SK-N-SH treated with all-trans-retinoic acid at 6 μM for 48 hours (cell line): ENCODE data around the gene FAM200A.

Experiments used
- ATAC-seq: fragments of 200-7000 bp; cut with Tn5 transposase; 3 replicates; pipeline ENCODE4 v1.9.1; 2020; ENCODE audit warnings: mild to moderate bottlenecking, moderate library complexity
- ARNTL ChIP-seq: fragments of 450-650 bp; formaldehyde crosslinking; IDR thresholded peaks from 2 replicates; pipeline ENCODE4 v1.5.0; 2020; ENCODE audit warnings: low read depth, mild to moderate bottlenecking, moderate library complexity, borderline replicate concordance
- BACH2 ChIP-seq: fragments of 250-450 bp; sonication (Bioruptor Pico); IDR thresholded peaks from 2 replicates; pipeline ENCODE4 v1.9.0; 2021; ENCODE audit warnings: mild to moderate bottlenecking, borderline replicate concordance
- CSDC2 ChIP-seq: fragments of 250-450 bp; sonication (Bioruptor Pico); IDR thresholded peaks from 2 replicates; pipeline ENCODE4 v1.5.0; 2020; ENCODE audit warnings: mild to moderate bottlenecking, moderate library complexity
- ESRRG ChIP-seq: fragments of 250-450 bp; sonication (Bioruptor Pico); IDR thresholded peaks from 2 replicates; pipeline ENCODE4 v1.6.1; 2021; ENCODE audit warnings: mild to moderate bottlenecking
- GLIS3 ChIP-seq: fragments of 250-450 bp; sonication (Bioruptor Pico); IDR thresholded peaks from 2 replicates; pipeline ENCODE4 v1.5.0; 2020; ENCODE audit warnings: mild to moderate bottlenecking, moderate library complexity
- ISL1 ChIP-seq: fragments of 250-450 bp; sonication (Bioruptor Pico); IDR thresholded peaks from 2 replicates; pipeline ENCODE4 v2.1.2; 2022; ENCODE audit warnings: mild to moderate bottlenecking, moderate library complexity
- OSR1 ChIP-seq: fragments of 250-450 bp; sonication (Bioruptor Pico); IDR thresholded peaks from 2 replicates; pipeline ENCODE4 v1.8.0; 2022; ENCODE audit warnings: moderate library complexity, mild to moderate bottlenecking, inconsistent platforms
- PPARA ChIP-seq: fragments of 250-450 bp; sonication (Bioruptor Pico); IDR thresholded peaks from 2 replicates; pipeline ENCODE4 v1.5.0; 2020; ENCODE audit warnings: mild to moderate bottlenecking, borderline replicate concordance
- RARB ChIP-seq: fragments of 250-450 bp; sonication (Bioruptor Pico); IDR thresholded peaks from 2 replicates; pipeline ENCODE4 v1.8.0; 2021; ENCODE audit warnings: mild to moderate bottlenecking, moderate library complexity
- SNAI2 ChIP-seq: fragments of 250-450 bp; sonication (Bioruptor Pico); IDR thresholded peaks from 2 replicates; pipeline ENCODE4 v1.5.0; 2020; ENCODE audit warnings: mild to moderate bottlenecking, moderate library complexity
- TCF4 ChIP-seq: fragments of 250-450 bp; sonication (Bioruptor Pico); IDR thresholded peaks from 2 replicates; pipeline ENCODE4 v1.8.0; 2021; ENCODE audit warnings: mild to moderate bottlenecking, moderate library complexity, borderline replicate concordance
- TOX ChIP-seq: fragments of 250-450 bp; sonication (Bioruptor Pico); IDR thresholded peaks from 2 replicates; pipeline ENCODE4 v1.8.0; 2021; ENCODE audit warnings: mild to moderate bottlenecking, moderate library complexity, borderline replicate concordance
- ZC3H10 ChIP-seq: fragments of 250-450 bp; sonication (Bioruptor Pico); IDR thresholded peaks from 2 replicates; pipeline ENCODE4 v1.5.1; 2021; ENCODE audit warnings: mild to moderate bottlenecking, moderate library complexity
- ZFP3 ChIP-seq: fragments of 250-450 bp; sonication (Bioruptor Pico); IDR thresholded peaks from 2 replicates; pipeline ENCODE4 v1.5.0; 2020; ENCODE audit warnings: mild to moderate bottlenecking, moderate library complexity
- ZFP30 ChIP-seq: fragments of 450-650 bp; formaldehyde crosslinking; IDR thresholded peaks from 2 replicates; pipeline ENCODE4 v1.5.0; 2022; ENCODE audit warnings: mild to moderate bottlenecking, moderate library complexity
- ZNF565 ChIP-seq: fragments of 450-650 bp; formaldehyde crosslinking; conservative IDR thresholded peaks from 2 replicates; pipeline ENCODE4 v1.5.0; 2020; ENCODE audit warnings: low read depth, mild to moderate bottlenecking, moderate library complexity
- ZNF70 ChIP-seq: fragments of 450-650 bp; formaldehyde crosslinking; IDR thresholded peaks from 2 replicates; pipeline ENCODE4 v1.5.0; 2020; ENCODE audit warnings: mild to moderate bottlenecking, moderate library complexity
- ZNF8 ChIP-seq: fragments of 450-650 bp; formaldehyde crosslinking; IDR thresholded peaks from 2 replicates; pipeline ENCODE4 v1.5.0; 2020; ENCODE audit warnings: mild to moderate bottlenecking, moderate library complexity
- TF ChIP-seq, protein P1 (sequence below): fragments of 250-450 bp; sonication (Bioruptor Pico); IDR thresholded peaks from 2 replicates; pipeline ENCODE4 v1.5.1; 2021; ENCODE audit warnings: mild to moderate bottlenecking, moderate library complexity
- TF ChIP-seq, protein P2 (sequence below): fragments of 250-450 bp; sonication (Bioruptor Pico); IDR thresholded peaks from 2 replicates; pipeline ENCODE4 v1.5.0; 2020; ENCODE audit warnings: mild to moderate bottlenecking, moderate library complexity
- TF ChIP-seq, protein P3 (sequence below): fragments of 250-450 bp; sonication (Bioruptor Pico); IDR thresholded peaks from 2 replicates; pipeline ENCODE4 v1.8.0; 2020; ENCODE audit warnings: mild to moderate bottlenecking, moderate library complexity, borderline replicate concordance
- TF ChIP-seq, protein P4 (sequence below): fragments of 250-450 bp; sonication (Bioruptor Pico); IDR thresholded peaks from 2 replicates; pipeline ENCODE4 v1.5.1; 2020; ENCODE audit warnings: low read depth, mild to moderate bottlenecking, moderate library complexity

The FAM200A gene

DNA sequence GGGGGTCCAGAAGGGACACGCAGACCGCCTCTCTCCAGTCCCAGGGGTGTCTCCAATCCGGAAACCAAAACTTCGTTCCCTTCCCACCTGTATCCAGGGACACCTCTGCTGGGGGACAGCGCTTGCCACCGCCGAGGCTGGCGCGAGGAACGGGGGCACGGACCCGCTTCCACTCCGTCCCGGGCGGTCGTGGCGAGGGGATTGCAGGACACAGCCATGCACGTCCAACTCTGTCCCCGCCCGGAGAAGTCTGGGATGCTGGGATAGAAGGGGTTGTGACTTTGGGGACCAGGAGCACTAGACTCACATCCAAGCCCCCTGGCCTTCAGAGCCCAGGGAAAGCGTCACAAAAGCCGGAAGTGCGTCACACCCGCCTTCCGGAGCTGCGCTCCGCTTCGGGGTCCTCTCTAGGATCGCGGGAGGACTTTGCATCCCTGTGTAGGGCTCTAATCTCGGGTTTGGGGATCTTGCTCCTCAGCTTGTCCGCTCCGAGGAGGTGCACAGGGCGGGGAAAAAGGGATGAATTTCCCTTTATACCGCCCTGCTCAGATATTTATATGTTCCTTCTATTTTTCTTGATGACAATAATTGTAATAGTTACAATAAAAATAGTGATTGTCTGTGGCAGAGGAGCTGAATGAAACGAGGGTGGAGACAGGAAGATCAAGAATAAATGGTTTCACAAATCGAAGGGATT lies at the start of gene FAM200A:
Gene FAM200A, minus strand, starts transcription at position 348 of the 697 bp plus-strand sequence. CDS start 3,707 bp downstream, outside the sequence.
- ATAC-seq = peak; percentile 99
- no peak for TF ChIP-seq ZFP30 (CRISPR knock-in tag)
- TF ChIP-seq ESRRG (CRISPR knock-in tag) = no peak
- no peak for TF ChIP-seq ZNF70 (CRISPR knock-in tag)
- TF ChIP-seq ZC3H10 = no peak
- no peak for TF ChIP-seq ISL1 (CRISPR knock-in tag)
- no peak for TF ChIP-seq TCF4
- TF ChIP-seq, protein P1, sequence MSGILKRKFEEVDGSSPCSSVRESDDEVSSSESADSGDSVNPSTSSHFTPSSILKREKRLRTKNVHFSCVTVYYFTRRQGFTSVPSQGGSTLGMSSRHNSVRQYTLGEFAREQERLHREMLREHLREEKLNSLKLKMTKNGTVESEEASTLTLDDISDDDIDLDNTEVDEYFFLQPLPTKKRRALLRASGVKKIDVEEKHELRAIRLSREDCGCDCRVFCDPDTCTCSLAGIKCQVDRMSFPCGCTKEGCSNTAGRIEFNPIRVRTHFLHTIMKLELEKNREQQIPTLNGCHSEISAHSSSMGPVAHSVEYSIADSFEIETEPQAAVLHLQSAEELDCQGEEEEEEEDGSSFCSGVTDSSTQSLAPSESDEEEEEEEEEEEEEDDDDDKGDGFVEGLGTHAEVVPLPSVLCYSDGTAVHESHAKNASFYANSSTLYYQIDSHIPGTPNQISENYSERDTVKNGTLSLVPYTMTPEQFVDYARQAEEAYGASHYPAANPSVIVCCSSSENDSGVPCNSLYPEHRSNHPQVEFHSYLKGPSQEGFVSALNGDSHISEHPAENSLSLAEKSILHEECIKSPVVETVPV (CRISPR knock-in tag) = no peak
- no peak; the same call in 1 of the 2 replicates for TF ChIP-seq RARB (CRISPR knock-in tag)
- 0 out of 2 replicates have a peak, but pooled peaks have one; percentile 35 for TF ChIP-seq CSDC2 (CRISPR knock-in tag)
- no peak for TF ChIP-seq PPARA
- TF ChIP-seq TOX = no peak
- no peak for TF ChIP-seq BACH2 (CRISPR knock-in tag)
- no peak for TF ChIP-seq SNAI2 (CRISPR knock-in tag)
- no peak for TF ChIP-seq ARNTL
- TF ChIP-seq GLIS3 (CRISPR knock-in tag) = 0 out of 2 replicates have a peak, but pooled peaks have one; percentile 68
- no peak for TF ChIP-seq OSR1 (CRISPR knock-in tag)
- TF ChIP-seq, protein P2, sequence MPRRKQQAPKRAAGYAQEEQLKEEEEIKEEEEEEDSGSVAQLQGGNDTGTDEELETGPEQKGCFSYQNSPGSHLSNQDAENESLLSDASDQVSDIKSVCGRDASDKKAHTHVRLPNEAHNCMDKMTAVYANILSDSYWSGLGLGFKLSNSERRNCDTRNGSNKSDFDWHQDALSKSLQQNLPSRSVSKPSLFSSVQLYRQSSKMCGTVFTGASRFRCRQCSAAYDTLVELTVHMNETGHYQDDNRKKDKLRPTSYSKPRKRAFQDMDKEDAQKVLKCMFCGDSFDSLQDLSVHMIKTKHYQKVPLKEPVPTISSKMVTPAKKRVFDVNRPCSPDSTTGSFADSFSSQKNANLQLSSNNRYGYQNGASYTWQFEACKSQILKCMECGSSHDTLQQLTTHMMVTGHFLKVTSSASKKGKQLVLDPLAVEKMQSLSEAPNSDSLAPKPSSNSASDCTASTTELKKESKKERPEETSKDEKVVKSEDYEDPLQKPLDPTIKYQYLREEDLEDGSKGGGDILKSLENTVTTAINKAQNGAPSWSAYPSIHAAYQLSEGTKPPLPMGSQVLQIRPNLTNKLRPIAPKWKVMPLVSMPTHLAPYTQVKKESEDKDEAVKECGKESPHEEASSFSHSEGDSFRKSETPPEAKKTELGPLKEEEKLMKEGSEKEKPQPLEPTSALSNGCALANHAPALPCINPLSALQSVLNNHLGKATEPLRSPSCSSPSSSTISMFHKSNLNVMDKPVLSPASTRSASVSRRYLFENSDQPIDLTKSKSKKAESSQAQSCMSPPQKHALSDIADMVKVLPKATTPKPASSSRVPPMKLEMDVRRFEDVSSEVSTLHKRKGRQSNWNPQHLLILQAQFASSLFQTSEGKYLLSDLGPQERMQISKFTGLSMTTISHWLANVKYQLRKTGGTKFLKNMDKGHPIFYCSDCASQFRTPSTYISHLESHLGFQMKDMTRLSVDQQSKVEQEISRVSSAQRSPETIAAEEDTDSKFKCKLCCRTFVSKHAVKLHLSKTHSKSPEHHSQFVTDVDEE (CRISPR knock-in tag) = no peak

DNA sequence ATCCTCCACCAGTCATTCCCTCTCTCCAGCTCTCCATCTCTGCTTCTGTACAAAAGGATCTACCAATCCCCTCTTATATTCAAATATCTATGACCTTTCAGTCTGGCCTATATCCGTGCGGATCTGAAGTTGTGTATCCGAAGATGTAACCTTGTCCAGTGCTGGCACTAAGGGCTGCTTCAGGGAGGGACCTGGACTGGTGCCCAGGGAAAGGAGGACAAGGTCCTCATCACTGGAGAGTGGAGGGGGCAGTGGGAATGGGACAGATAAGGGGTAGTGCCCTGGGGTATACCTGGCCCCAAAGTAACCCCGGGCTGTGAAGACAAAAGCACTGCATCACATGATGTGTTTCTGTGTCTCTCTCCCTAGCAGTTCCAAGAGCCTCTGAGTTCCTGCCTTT lies 47.9 kb upstream of the FAM200A start:
- no peak for ATAC-seq
- TF ChIP-seq CSDC2 (CRISPR knock-in tag) = no peak

DNA sequence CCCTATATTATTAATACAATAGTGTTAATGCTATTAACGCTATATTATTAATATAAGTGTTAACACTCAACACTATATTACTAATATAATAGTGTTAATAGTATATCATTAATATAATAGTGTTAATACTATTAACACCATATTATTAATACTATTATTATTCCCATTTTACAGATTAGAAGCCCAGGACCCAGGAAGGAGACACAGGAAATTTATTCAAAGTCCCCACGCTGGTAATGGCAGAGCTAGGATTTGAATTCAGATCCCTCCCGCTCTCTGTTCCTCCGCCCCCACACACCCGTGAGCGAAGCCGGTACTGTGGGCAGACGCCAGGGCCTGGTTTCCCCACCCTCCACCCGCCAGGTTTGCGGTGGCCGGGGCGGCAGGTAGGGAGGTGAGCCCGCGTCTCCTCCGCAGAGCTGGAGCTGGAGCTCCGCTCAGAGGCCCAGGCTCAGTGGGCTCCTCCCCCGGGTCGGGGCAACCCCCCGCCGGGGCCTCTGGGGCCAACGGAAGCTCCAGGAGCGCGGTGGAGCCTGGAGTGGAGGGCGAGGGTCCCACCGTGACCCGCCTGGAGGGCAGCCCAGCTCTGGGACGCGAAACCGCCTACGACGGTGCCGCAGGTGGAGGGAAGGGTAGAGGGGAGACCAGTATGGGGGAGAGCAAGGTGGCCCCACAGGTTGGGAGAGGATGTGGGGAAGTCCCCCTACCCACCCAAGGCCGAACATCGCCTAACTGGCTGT lies 46.0 kb upstream of the FAM200A start, which contains the start of gene TMEM225B:
Gene TMEM225B, plus strand, starts transcription at position 506 of the 740 bp plus-strand sequence. CDS start 6,122 bp downstream, outside the sequence.
- no peak for ATAC-seq
- TF ChIP-seq OSR1 (CRISPR knock-in tag) (no peak), BACH2 (CRISPR knock-in tag) (no peak), SNAI2 (CRISPR knock-in tag) (no peak), CSDC2 (CRISPR knock-in tag) (no peak), ZNF565 (no peak), ZC3H10 (no peak), ZNF70 (CRISPR knock-in tag) (no peak), ZNF8 (CRISPR knock-in tag) (no peak), ZFP30 (CRISPR knock-in tag) (no peak), PPARA (no peak), ZFP3 (CRISPR knock-in tag) (no peak), TOX (no peak), ISL1 (CRISPR knock-in tag) (no peak), RARB (CRISPR knock-in tag) (no peak), ESRRG (CRISPR knock-in tag) (no peak)
- TF ChIP-seq, protein P3, sequence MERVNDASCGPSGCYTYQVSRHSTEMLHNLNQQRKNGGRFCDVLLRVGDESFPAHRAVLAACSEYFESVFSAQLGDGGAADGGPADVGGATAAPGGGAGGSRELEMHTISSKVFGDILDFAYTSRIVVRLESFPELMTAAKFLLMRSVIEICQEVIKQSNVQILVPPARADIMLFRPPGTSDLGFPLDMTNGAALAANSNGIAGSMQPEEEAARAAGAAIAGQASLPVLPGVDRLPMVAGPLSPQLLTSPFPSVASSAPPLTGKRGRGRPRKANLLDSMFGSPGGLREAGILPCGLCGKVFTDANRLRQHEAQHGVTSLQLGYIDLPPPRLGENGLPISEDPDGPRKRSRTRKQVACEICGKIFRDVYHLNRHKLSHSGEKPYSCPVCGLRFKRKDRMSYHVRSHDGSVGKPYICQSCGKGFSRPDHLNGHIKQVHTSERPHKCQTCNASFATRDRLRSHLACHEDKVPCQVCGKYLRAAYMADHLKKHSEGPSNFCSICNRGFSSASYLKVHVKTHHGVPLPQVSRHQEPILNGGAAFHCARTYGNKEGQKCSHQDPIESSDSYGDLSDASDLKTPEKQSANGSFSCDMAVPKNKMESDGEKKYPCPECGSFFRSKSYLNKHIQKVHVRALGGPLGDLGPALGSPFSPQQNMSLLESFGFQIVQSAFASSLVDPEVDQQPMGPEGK (CRISPR knock-in tag) = no peak
- TF ChIP-seq, protein P2 (CRISPR knock-in tag) = no peak
- TF ChIP-seq, protein P4, sequence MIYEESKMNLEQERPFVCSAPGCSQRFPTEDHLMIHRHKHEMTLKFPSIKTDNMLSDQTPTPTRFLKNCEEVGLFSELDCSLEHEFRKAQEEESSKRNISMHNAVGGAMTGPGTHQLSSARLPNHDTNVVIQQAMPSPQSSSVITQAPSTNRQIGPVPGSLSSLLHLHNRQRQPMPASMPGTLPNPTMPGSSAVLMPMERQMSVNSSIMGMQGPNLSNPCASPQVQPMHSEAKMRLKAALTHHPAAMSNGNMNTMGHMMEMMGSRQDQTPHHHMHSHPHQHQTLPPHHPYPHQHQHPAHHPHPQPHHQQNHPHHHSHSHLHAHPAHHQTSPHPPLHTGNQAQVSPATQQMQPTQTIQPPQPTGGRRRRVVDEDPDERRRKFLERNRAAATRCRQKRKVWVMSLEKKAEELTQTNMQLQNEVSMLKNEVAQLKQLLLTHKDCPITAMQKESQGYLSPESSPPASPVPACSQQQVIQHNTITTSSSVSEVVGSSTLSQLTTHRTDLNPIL (CRISPR knock-in tag) = no peak
- TF ChIP-seq, protein P1 (CRISPR knock-in tag) = no peak
